ENCODE data around the gene EYA2. TPM values are rescaled to one million over a fixed set of nuclear protein-coding genes. Genes with fewer than 3 reads are reported as not detected.

The EYA2 gene
- polyA plus RNA-seq, 3 donors: 0.04 to 0.16 TPM; not detected in 1

- no peak for DNase-seq
- Histone ChIP-seq H2AFZ (ENCODE audit: insufficient read depth, low read depth, low read length, poor library complexity, severe bottlenecking) (no peak overlapping the region), H3K4me1 (ENCODE audit: control insufficient read depth in 1 of 2, insufficient read depth in 2 of 2, low read length in 2 of 2) (no peaks in the 10 kb centered on the region), H3K27ac (ENCODE audit: low read depth in 1 of 2, low read length in 2 of 2) (no peak overlapping the region), H3K9ac (ENCODE audit: insufficient read depth, low read length, poor library complexity, severe bottlenecking) (no peak overlapping the region), H3K9me3 (replicated peaks in 1 of 2; ENCODE audit: control insufficient read depth in 1 of 2, insufficient read depth in 1 of 2, low read length in 2 of 2) (no peaks in the 10 kb centered on the region), H3K4me3 (replicated peaks in 1 of 3; ENCODE audit: low read depth in 2 of 3, low read length in 3 of 3) (no peak overlapping the region), H3K79me2 (ENCODE audit: insufficient read depth, low read length) (no peaks in the 10 kb centered on the region), H3K4me2 (replicated peaks; ENCODE audit: extremely low read depth, low read length, poor library complexity, severe bottlenecking) (no peak overlapping the region), H3K27me3 (ENCODE audit: control insufficient read depth in 2 of 2, insufficient read depth in 2 of 2, low read length in 2 of 2) (peaks cover 0 to 4% of the 10 kb centered on the region in 2 donors), H4K20me1 (ENCODE audit: insufficient read depth, low read length) (no peaks in the 10 kb centered on the region), H3K36me3 (replicated peaks in 1 of 2; ENCODE audit: control insufficient read depth in 1 of 2, insufficient read depth in 2 of 2, low read length in 2 of 2) (no peaks in the 10 kb centered on the region)
- H3K36me3 Mint-ChIP-seq: no peaks in the 10 kb centered on the region
- H3K4me1 Mint-ChIP-seq: peaks cover 1% of the 10 kb centered on the region
- no peak for TF ChIP-seq CTCF (IDR thresholded peaks at IDR 0.05)
- no peak overlapping the region for H3K27ac Mint-ChIP-seq
- no peaks in the 10 kb centered on the region for H3K9me3 Mint-ChIP-seq
- no peak overlapping the region for H3K4me3 Mint-ChIP-seq
- intact Hi-C loops (cut with micrococcal nuclease): no loop called here
- WGBS (ENCODE audit: insufficient coverage): no CpG with 5 or more reads among the region's 1 CpG
- peaks cover 0 to 15% (median 9%) of the 10 kb centered on the region in 3 donors for H3K27me3 Mint-ChIP-seq (ENCODE audit: low read depth in 3 of 3)
These were observed 296.5 kb downstream of the EYA2 start for GRCh38 chr20:47191074-47191673.

- WGBS (ENCODE audit: insufficient coverage): no CpG with 5 or more reads among the region's 3 CpGs
- no peaks in the 10 kb centered on the region for H3K36me3 Mint-ChIP-seq
- no peak for TF ChIP-seq CTCF (IDR thresholded peaks at IDR 0.05)
These were observed 297.3 kb downstream of the EYA2 start for GRCh38 chr20:47191956-47192355.

More at GRCh38 chr20:47191956-47192355, 297.3 kb downstream of the EYA2 start:
- H3K27ac ChIP-seq (ENCODE audit: low read depth in 1 of 2, low read length in 2 of 2): no peak overlapping the region
- H3K36me3 ChIP-seq (replicated peaks in 1 of 2; ENCODE audit: control insufficient read depth in 1 of 2, insufficient read depth in 2 of 2, low read length in 2 of 2): no peaks in the 10 kb centered on the region
- Mint-ChIP-seq H3K4me3 (no peak overlapping the region), H3K27ac (no peak overlapping the region), H3K27me3 (ENCODE audit: low read depth in 3 of 3) (peaks cover 0 to 15% (median 9%) of the 10 kb centered on the region in 3 donors), H3K9me3 (no peaks in the 10 kb centered on the region), H3K4me1 (peaks cover 7% of the 10 kb centered on the region)
- DNase-seq: no peak
- no peak overlapping the region for H2AFZ ChIP-seq (ENCODE audit: insufficient read depth, low read depth, low read length, poor library complexity, severe bottlenecking)
- H3K4me2 ChIP-seq (replicated peaks; ENCODE audit: extremely low read depth, low read length, poor library complexity, severe bottlenecking): no peak overlapping the region
- H3K4me1 ChIP-seq (ENCODE audit: control insufficient read depth in 1 of 2, insufficient read depth in 2 of 2, low read length in 2 of 2): no peaks in the 10 kb centered on the region
- H3K9me3 ChIP-seq (replicated peaks in 1 of 2; ENCODE audit: control insufficient read depth in 1 of 2, insufficient read depth in 1 of 2, low read length in 2 of 2): no peaks in the 10 kb centered on the region
- no peak overlapping the region for H3K4me3 ChIP-seq (replicated peaks in 1 of 3; ENCODE audit: low read depth in 2 of 3, low read length in 3 of 3)
- intact Hi-C loops (cut with micrococcal nuclease): no loop called here
- no peaks in the 10 kb centered on the region for H4K20me1 ChIP-seq (ENCODE audit: insufficient read depth, low read length)
- H3K27me3 ChIP-seq (ENCODE audit: control insufficient read depth in 2 of 2, insufficient read depth in 2 of 2, low read length in 2 of 2): peaks cover 0 to 4% of the 10 kb centered on the region in 2 donors
- no peak overlapping the region for H3K9ac ChIP-seq (ENCODE audit: insufficient read depth, low read length, poor library complexity, severe bottlenecking)
- H3K79me2 ChIP-seq (ENCODE audit: insufficient read depth, low read length): no peaks in the 10 kb centered on the region

Data from CD14-positive monocyte (primary cell).